GM19372 (cell line): Measurements from ENCODE around the gene KIF25.
"Not testable (repeated sequence)": the region's sequence is repeated elsewhere in the genome, so short reads cannot be mapped to it uniquely, and the experiment has no call there.

Experiments
- ATAC-seq: cut with Tn5 transposase; IDR thresholded peaks from one replicate; pipeline ENCODE4 v1.9.1; 2021; ENCODE audit warnings: mild to moderate bottlenecking, low read depth, moderate library complexity; ENCODE audit not compliant: unreplicated experiment

Gene KIF25

DNA sequence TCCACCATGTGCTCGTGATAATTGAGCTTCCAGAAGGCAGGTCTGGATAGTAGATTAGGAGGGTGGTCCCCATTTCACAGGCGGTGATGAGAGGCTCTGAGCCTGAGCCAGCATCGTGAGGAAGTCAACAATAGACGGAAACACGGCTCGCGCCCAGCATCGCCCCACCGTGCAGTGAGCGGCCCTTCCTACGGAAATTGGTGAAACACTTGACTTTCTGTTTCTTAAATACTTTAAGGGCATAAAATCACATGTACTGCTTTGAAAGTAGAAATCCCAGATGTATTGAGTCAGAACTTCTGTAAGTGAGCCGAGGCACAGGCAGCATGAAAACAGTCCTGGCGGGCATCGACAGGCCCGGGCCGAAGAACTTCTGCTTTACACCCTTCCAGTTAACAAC is 4.3 kb upstream of the KIF25 start:
- ATAC-seq = no peak

- no peak for ATAC-seq
Observed at GRCh38 chr6:167993831-167994230, 3.6 kb upstream of the KIF25 start.

DNA sequence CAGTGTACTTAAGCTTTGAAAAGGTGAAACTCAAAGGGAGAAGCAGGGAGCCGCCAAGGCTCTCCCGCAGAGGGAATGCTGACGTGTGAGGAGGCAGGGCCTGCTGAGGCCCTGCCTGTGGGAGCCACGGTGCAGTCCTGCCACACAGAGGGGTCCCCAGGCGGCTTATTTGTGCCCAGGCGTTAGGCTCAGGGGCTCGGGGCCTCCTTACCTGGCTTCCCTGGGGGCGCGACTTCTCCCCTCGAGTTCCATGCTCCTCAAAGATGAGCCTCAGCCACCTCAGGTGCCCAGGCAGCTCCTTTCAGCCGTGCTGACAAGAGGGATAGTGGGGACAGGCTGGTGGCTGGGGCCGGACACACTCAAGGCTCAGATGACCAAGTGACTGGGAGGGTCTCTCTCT is 2.2 kb upstream of the KIF25 start:
- ATAC-seq = no peak

GRCh38 chr6:167995731-167996151 is 1.7 kb upstream of the KIF25 start:
- no peak for ATAC-seq

- no peak for ATAC-seq
Observed at GRCh38 chr6:167996424-167997199, 859 bp upstream of the KIF25 start.

- no peak for ATAC-seq
Observed at GRCh38 chr6:167998215-167998614, 744 bp downstream of the KIF25 start.

DNA sequence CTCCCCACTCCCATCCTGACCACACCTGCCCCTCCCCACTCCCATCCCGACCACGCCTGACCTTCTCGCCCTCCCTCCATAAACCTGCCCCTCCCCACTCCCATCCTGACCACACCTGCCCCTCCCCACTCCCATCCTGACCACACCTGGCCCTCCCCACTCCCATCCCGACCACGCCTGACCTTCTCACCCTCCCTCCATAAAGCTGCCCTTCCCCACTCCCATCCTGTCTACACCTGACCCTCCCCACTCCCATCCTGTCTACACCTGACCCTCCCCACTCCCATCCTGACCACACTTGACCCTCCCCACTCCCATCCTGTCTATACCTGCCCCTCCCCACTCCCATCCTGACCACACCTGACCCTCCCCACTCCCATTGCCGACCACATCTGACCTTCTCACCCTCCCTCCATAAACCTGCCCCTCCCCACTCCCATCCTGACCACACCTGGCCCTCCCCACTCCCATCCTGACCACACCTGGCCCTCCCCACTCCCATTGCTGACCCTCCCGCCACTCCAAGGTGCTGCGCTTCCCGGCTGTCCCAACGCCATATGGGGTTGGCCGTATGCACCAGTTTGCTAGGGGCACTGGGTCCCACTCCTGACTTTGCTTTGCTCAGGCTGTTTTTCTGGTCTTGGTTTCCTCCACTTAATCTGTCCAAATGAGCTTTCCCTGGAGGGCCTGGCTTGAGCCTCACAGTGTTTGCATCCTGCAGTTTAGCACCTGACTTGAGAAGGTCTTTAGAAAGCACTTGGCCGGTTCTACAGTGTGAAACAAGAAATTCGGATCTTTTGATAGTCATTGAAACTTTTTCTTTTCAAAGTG is 2.9 kb downstream of the KIF25 start:
- no peak for ATAC-seq

GRCh38 chr6:168001029-168001332 is 3.5 kb downstream of the KIF25 start:
- no peak for ATAC-seq

- ATAC-seq = not testable (repeated sequence)
Observed at GRCh38 chr6:168001514-168001913, 4.0 kb downstream of the KIF25 start.

- ATAC-seq = no peak
Observed at GRCh38 chr6:168002804-168003203, 5.3 kb downstream of the KIF25 start.

DNA sequence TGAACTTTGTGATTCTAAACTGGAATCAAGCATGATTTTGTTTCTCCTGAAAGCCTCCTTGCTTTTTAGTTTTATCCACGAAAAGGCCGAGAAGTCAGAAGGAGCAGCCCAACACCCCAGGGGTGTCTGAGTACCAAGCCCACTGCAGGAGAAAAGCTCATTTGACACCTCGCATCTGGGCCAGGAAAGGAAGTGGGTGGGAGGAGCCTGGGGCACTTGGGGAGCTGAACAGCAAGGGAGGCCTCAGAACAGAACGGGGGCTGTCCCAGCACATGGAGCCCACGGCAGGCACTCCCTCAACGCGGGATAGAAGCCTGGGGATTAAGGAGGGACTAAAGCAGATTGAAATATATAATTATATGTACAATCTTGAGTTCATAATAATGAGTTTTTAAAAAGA is 6.6 kb downstream of the KIF25 start:
- no peak for ATAC-seq

GRCh38 chr6:168004945-168005344 is 7.5 kb downstream of the KIF25 start:
- no peak for ATAC-seq

DNA sequence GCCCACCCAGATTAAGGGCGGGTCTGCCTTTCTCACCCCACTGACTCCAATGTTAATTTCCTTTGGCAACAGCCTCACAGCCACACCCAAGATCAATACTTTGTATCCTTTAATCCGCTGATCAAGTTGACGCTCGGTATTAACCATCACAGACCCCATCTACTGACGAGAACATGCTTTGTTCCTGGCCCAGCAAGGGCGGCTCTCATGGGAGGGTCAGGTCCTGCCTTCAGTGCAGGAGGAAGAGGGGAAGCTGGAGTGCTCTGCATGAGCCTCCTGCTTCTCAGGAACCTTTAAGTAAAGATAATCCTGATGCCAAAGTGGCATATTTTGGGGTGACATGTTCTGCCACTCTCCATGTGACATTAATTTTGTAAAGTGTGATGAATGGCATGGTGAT is 8.3 kb downstream of the KIF25 start:
- ATAC-seq = no peak

DNA sequence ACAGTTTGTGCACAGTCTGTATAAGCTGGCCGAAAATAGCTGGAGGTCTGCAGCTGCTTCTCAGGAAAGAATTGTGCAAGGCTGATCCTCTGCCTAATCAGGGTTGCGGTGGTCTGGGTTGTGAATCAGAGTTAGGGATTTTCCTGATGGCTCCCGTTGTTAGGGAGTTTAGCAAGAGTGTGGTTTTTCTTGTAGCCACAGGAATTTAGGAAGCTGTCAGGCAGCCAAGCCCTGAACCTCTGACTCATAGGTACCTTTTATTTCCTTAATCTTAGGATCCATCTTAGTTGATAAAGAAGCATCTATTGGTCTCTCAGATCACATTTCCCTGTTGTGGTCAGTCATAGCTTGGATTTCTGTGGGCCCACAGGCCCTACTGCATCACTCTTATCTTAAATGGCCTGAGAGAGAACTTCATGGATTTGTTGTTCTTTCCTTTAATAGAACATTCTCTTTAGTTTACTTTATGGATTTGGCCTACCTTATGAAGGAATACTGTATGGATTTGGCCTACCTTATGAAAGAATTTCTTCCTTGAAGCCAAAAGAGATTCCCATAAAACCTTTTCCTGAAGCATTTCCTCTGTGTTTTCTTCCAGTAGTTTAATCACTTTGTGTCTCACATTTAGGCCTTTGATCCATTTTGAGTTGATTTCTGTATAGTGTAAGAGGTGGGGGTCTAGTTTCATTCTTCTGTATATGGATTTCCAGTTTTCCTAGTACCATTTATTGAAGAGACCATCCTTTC is 10.3 kb downstream of the KIF25 start:
- no peak for ATAC-seq

- no peak for ATAC-seq
Observed at GRCh38 chr6:168009331-168009730, 11.9 kb downstream of the KIF25 start.

DNA sequence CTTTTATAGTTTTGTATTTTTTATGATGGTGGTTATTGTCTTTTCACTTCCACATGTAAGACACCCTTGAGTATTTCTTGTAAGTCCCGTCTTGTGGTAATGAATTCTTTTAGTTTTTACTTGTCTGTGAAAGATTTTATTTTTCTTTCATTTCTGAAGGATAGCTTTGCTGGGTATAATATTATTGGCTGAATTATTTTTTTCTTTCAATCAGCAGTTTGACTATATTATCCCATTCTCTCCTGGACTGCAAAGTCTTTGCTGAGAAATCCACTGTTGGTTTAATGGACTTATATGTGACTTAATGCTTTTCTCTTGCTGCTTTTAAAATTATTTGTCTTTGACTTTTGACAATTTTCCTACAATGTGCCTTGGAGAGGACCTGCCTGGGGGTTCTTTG is 13.8 kb downstream of the KIF25 start:
- no peak for ATAC-seq

- ATAC-seq = no peak
Observed at GRCh38 chr6:168012431-168013249, 15.2 kb downstream of the KIF25 start.

- no peak for ATAC-seq
Observed at GRCh38 chr6:168013250-168013915, 15.9 kb downstream of the KIF25 start.

- ATAC-seq = no peak
Observed at GRCh38 chr6:168014428-168014827, 17.0 kb downstream of the KIF25 start.

DNA sequence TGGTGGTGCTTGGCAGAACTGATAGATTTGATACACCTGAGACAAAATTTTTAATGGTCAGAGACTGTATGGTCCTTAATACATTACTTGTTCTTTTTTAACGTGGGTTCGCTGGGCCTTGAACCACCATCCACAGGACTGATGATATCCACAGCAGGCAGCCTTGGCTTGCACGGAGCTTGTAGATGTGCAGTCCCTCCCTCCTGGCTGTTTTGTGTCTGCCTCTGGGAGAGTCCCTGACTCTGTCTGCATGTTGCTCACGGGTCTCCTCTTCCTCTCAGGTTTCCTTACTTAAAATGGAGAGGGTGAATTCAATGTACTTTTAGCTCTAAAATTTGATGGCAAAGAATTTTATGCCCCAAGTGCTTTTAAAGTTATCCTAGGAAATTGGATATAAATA is 17.5 kb downstream of the KIF25 start:
- ATAC-seq = no peak
